ENCODE results near the gene CBLB.

The CBLB gene

DNA sequence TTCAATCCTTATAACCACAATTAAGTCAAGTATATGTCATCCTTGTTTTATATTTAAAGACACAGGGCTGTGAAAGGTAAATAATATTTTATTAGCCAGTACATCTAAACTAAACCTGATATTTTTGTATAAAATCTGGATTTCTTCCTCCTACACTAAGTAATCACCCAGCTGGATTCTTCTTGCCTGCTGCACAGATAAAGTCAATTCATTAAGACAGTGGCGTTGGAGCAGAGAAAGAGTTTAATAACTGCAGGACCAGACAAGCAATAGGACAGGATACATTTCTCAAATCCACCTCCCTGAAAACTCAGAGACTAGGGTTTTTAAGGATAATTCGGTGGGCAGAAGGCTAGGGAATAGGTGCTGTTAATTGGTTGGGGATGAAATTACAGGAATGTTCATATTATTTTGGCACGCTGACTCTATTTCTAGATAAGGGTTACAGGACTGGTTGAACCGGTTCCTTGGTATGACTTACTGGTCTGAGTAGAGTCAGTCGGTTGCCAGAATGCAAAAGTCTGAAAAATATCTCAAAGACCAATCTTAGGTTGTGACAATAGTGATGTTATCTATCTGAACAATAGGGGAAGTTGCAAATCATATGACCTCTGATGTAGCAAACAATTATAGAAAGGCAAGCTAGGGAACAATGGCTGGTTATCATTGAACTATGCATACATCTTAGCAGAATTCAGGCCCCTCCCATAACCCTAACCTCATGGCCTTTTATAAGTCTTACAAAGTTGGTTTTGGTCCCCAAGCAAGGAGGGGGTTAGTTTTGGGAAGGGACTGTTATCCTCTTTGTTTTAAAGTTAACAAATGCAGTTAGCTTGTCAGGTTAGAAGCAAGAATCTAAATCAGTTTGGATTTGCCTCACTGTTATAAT lies 257.3 kb downstream of the CBLB start:
- DNase-seq, result no peak

DNA sequence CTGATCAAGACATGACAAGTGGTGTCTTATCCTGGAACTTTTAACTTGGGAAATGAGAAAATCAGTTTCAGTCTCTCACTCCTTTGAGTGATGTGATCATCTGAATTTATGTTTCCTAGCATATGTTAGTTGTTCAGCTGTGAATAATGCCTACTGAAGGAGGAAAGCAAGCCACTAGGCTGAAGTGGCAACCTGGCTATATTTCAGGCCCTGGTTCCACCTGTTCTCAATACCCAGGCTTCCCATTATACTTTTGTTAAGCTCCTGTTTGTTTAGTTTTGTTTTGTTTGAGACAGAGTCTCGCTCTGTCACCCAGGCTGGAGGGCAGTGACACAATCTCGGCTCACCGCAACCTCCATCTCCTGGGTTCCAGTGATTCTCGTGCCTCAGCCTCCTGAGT lies 258.3 kb downstream of the CBLB start:
- DNase-seq, result no peak

DNA sequence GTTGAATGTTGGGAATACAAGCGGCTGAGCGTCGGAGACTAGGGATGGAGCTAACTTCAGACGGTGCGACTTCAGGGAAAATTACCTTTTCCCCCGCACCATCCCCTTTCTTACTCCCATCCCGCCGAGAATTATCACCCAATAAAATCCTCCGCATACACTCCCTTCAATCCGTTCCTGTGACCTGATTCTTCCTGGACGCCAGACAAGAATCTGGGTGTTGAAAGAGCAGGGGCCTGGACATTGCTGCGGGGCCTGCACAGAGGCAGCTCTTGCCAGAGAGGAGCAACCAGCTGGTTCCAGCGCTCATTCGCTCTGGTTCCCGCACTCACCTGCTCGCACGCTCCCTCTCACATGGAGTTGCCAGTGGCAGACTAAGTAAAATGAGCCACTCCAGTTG lies 260.2 kb downstream of the CBLB start:
- DNase-seq, result no peak

DNA sequence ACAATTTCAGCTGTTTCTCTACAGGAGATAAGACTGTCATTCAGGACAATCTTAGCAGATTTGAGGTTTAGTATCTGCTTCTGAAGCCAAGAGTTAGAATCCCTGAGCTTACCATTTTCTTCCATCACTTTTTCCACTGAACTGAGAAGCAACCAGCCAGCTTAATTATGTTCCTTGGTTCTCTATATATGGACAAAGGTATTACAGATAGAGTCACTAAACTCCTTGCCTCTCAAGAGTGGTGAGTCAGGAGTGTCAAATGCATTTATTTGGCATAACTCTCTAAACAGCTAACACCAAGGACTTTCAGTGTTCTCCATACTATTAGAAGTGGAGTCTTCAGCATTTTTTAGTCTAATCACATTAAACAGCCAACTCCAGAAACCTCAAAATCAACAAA lies 262.8 kb downstream of the CBLB start:
- DNase-seq, result no peak

All from stimulated activated naive CD4-positive, alpha-beta T cell treated with Interleukin-2 at 50 U/mL for 16 hours (primary cell).